ENCODE data around the gene TPK1. TPM values are rescaled to one million over a fixed set of nuclear protein-coding genes. Genes with fewer than 3 reads are reported as not detected.

Gene TPK1
- polyA plus RNA-seq, 1 of the 3 experiments (the other 2 are of a cell fraction), result 3.3 TPM

GRCh38 chr7:144445590-144445989 is 390.3 kb downstream of the TPK1 start:
- 30% methylated on average over 1 of the region's 1 CpG for WGBS (ENCODE audit: low lambda C conversion rate)

GRCh38 chr7:144439717-144440205 is 396.1 kb downstream of the TPK1 start:
- Histone ChIP-seq H3F3A (replicated peaks; ENCODE audit: insufficient read depth) (no peaks in the 10 kb centered on the region), H3K27me3 (ENCODE audit: insufficient read depth) (no peaks in the 10 kb centered on the region; the same call in 1 of the 2 replicates), H3K9ac (no peak overlapping the region), H4K20me1 (ENCODE audit: insufficient read depth) (no peaks in the 10 kb centered on the region), H3K36me3 (replicated peaks in 1 of 2; ENCODE audit: control insufficient read depth in 1 of 2, insufficient read depth in 2 of 2, low read length in 1 of 2) (no peaks in the 10 kb centered on the region), H3K4me1 (ENCODE audit: control insufficient read depth in 1 of 2, insufficient read depth in 2 of 2, low read depth in 1 of 2, low read length in 1 of 2) (no peaks in the 10 kb centered on the region), H3K79me2 (ENCODE audit: insufficient read depth) (no peaks in the 10 kb centered on the region), H3K27ac (ENCODE audit: low read depth in 2 of 2, low read length in 1 of 2) (no peak overlapping the region), H3K4me3 (ENCODE audit: low read depth in 2 of 2, low read length in 1 of 2) (no peak overlapping the region), H3K9me2 (no peaks in the 10 kb centered on the region), H2AFZ (ENCODE audit: low read depth) (no peak overlapping the region), H3K4me2 (no peak overlapping the region), H3K9me3 (no peaks in the 10 kb centered on the region)
- no peak for TF ChIP-seq RCOR1 (IDR thresholded peaks at IDR 0.05; ENCODE audit: low read length)
- TF ChIP-seq CTCF (IDR thresholded peaks at IDR 0.05), result no peak
- no peak for TF ChIP-seq MEF2A (IDR thresholded peaks at IDR 0.05; ENCODE audit: borderline replicate concordance, low read depth)
- no peak for TF ChIP-seq TCF12 (IDR thresholded peaks at IDR 0.05)
- no peak for TF ChIP-seq YY1 (IDR thresholded peaks at IDR 0.05; ENCODE audit: low read depth)
- TF ChIP-seq JUND (IDR thresholded peaks at IDR 0.05), result no peak
- TF ChIP-seq SIN3A (IDR thresholded peaks at IDR 0.05; ENCODE audit: borderline replicate concordance, low read depth, low read length), result no peak
- TF ChIP-seq TEAD4 (IDR thresholded peaks at IDR 0.05; ENCODE audit: borderline replicate concordance, insufficient read depth), result no peak
- 2% methylated on average over 5 of the region's 5 CpGs for WGBS (ENCODE audit: low lambda C conversion rate)
- DNase-seq, result no peak
- POLR2A ChIA-PET, result no interaction called here
- CTCF ChIA-PET, result interaction anchor here (1.5 to 1.6 kb wide), 2 partner anchors 15 to 48 kb away, joined by 4 to 5 read pairs; no protein-coding TSS in a partner anchor

More at GRCh38 chr7:144445590-144445989, 390.3 kb downstream of the TPK1 start:
- no peak overlapping the region for H3K9ac ChIP-seq
- H3K4me1 ChIP-seq (ENCODE audit: control insufficient read depth in 1 of 2, insufficient read depth in 2 of 2, low read depth in 1 of 2, low read length in 1 of 2), result no peaks in the 10 kb centered on the region; a peak in 1 of 4 replicates
- no peak for DNase-seq
- H3K27ac ChIP-seq (ENCODE audit: low read depth in 2 of 2, low read length in 1 of 2), result no peak overlapping the region
- H3K4me3 ChIP-seq (ENCODE audit: low read depth in 2 of 2, low read length in 1 of 2), result no peak overlapping the region
- no peak overlapping the region for H2AFZ ChIP-seq (ENCODE audit: low read depth)
- ChIA-PET POLR2A (no interaction called here), CTCF (interaction anchor here (1.3 kb wide), 1 partner anchor 53 kb away, joined by 3 read pairs; no protein-coding TSS in a partner anchor)
- no peaks in the 10 kb centered on the region for H3K36me3 ChIP-seq (replicated peaks in 1 of 2; ENCODE audit: control insufficient read depth in 1 of 2, insufficient read depth in 2 of 2, low read length in 1 of 2)
- no peaks in the 10 kb centered on the region for H4K20me1 ChIP-seq (ENCODE audit: insufficient read depth)
- H3K27me3 ChIP-seq (ENCODE audit: insufficient read depth), result no peaks in the 10 kb centered on the region; the same call in 1 of the 2 replicates
- H3K9me2 ChIP-seq, result no peaks in the 10 kb centered on the region
- no peaks in the 10 kb centered on the region for H3K79me2 ChIP-seq (ENCODE audit: insufficient read depth)
- TF ChIP-seq NFIC (IDR thresholded peaks at IDR 0.05; ENCODE audit: borderline replicate concordance) (no peak), IRF3 (IDR thresholded peaks at IDR 0.05; ENCODE audit: low read depth, low read length) (no peak), USF1 (IDR thresholded peaks at IDR 0.05; ENCODE audit: borderline replicate concordance, low read depth) (no peak), MAX (IDR thresholded peaks at IDR 0.05; ENCODE audit: low read depth) (no peak), FOXJ3 (CRISPR knock-in tag; IDR thresholded peaks at IDR 0.05) (no peak), TEAD4 (IDR thresholded peaks at IDR 0.05; ENCODE audit: borderline replicate concordance, insufficient read depth) (no peak), POLR2AphosphoS5 (IDR thresholded peaks at IDR 0.05; ENCODE audit: low read depth, low read length) (no peak), SMC3 (IDR thresholded peaks at IDR 0.05; ENCODE audit: low read depth, low read length) (no peak), EZH2phosphoT487 (IDR thresholded peaks at IDR 0.05; ENCODE audit: borderline replicate concordance, low read depth) (no peak)
- no peak overlapping the region for H3K4me2 ChIP-seq
- H3F3A ChIP-seq (replicated peaks; ENCODE audit: insufficient read depth), result no peaks in the 10 kb centered on the region
- no peaks in the 10 kb centered on the region for H3K9me3 ChIP-seq
